GM19043 (cell line): Measurements from ENCODE around the gene HS3ST3B1.

Experiments used
- ATAC-seq: cut with Tn5 transposase; IDR thresholded peaks from one replicate; pipeline ENCODE4 v1.9.1; 2021; ENCODE audit warnings: low read depth; ENCODE audit not compliant: unreplicated experiment

HS3ST3B1 gene

DNA sequence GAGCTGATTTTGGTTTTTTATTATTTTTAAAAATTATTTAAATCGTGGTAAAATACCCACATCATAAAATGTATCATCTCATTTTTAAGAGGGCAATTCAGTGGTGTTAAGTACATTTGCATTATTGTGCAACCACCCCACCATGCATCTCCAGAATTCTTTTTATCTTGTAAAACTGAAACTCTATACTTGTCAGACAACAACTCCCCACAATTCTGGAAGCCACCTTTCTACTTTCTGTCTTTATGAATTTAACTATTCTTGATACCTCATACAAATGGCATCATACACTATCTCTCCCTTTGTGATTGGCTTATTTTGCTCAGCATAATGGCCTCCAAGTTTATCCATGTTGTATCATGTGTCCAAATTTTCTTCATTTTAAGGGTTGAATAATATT, 97.9 kb downstream of the HS3ST3B1 start:
- no peak for ATAC-seq
